Measurements from ENCODE around the gene SEPTIN7. TPM values are rescaled to one million over a fixed set of nuclear protein-coding genes. Genes with fewer than 3 reads are reported as not detected.

Gene SEPTIN7
- total RNA-seq, 1 experiment from 2014 or later: 219 TPM

DNA sequence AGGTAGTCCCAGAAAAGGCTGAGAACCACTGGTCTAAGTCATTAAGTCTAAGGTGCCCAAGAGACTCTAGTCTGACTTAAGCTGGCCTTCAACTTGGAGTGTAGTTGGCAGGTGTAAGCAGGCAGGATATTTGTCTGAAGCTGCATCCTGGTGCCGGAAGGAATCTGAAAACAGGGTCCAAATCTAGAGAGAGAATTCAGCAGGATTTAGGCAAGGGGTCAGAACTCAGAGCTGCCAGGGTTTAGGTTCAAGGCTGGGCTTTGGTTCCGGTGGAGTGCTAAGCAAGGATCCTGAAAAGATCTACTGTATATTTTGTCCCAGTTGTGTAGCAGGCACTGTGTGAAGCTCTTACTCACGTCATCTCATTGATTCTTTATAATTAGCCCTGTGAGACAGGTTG, 16.5 kb upstream of the SEPTIN7 start:
- Histone ChIP-seq H3F3A (ENCODE audit: insufficient read depth, low read depth) (no peaks in the 10 kb centered on the region), H3K4me3 (no peak overlapping the region), H3K27me3 (ENCODE audit: insufficient read depth, low read depth) (no peaks in the 10 kb centered on the region), H3K4me1 (replicated peaks; ENCODE audit: insufficient read depth) (no peaks in the 10 kb centered on the region), H4K20me1 (ENCODE audit: insufficient read depth) (no peaks in the 10 kb centered on the region), H3K36me3 (ENCODE audit: low read depth) (no peaks in the 10 kb centered on the region), H3K9me3 (ENCODE audit: insufficient read depth, low read depth) (no peaks in the 10 kb centered on the region), H3K79me2 (ENCODE audit: low read depth) (no peaks in the 10 kb centered on the region), H2AFZ (no peak overlapping the region), H3K9me2 (ENCODE audit: insufficient read depth) (no peaks in the 10 kb centered on the region), H3K4me2 (no peak overlapping the region), H3K27ac (no peak overlapping the region)
- no peak for TF ChIP-seq EZH2 (IDR thresholded peaks at IDR 0.05; ENCODE audit: low read depth)
- TF ChIP-seq, protein P1, sequence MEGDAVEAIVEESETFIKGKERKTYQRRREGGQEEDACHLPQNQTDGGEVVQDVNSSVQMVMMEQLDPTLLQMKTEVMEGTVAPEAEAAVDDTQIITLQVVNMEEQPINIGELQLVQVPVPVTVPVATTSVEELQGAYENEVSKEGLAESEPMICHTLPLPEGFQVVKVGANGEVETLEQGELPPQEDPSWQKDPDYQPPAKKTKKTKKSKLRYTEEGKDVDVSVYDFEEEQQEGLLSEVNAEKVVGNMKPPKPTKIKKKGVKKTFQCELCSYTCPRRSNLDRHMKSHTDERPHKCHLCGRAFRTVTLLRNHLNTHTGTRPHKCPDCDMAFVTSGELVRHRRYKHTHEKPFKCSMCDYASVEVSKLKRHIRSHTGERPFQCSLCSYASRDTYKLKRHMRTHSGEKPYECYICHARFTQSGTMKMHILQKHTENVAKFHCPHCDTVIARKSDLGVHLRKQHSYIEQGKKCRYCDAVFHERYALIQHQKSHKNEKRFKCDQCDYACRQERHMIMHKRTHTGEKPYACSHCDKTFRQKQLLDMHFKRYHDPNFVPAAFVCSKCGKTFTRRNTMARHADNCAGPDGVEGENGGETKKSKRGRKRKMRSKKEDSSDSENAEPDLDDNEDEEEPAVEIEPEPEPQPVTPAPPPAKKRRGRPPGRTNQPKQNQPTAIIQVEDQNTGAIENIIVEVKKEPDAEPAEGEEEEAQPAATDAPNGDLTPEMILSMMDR (conservative IDR thresholded peaks at IDR 0.05): no peak
- DNase-seq: no peak
- CTCF ChIA-PET: no interaction called here
- intact Hi-C loops (cut with micrococcal nuclease; ENCODE audit: unreplicated experiment): no loop called here
- POLR2A ChIA-PET (ENCODE audit: unreplicated experiment): no interaction called here
- BruUV-seq (replicated peaks): no TSS peak

GRCh38 chr7:35785250-35785649, 15.6 kb upstream of the SEPTIN7 start:
- intact Hi-C loops (cut with micrococcal nuclease; ENCODE audit: unreplicated experiment): no loop called here
- no TSS peak for BruUV-seq (replicated peaks)
- H3K27me3 ChIP-seq (ENCODE audit: insufficient read depth, low read depth): no peaks in the 10 kb centered on the region
- H3K9me2 ChIP-seq (ENCODE audit: insufficient read depth): no peaks in the 10 kb centered on the region
- DNase-seq: no peak
- H3K79me2 ChIP-seq (ENCODE audit: low read depth): no peaks in the 10 kb centered on the region
- H2AFZ ChIP-seq: no peak overlapping the region
- no peak overlapping the region for H3K4me2 ChIP-seq
- no peaks in the 10 kb centered on the region for H3K36me3 ChIP-seq (ENCODE audit: low read depth)
- H3K4me3 ChIP-seq: no peak overlapping the region
- CTCF ChIA-PET: no interaction called here
- H3K27ac ChIP-seq: no peak overlapping the region
- no peaks in the 10 kb centered on the region for H3F3A ChIP-seq (ENCODE audit: insufficient read depth, low read depth)
- H3K9me3 ChIP-seq (ENCODE audit: insufficient read depth, low read depth): no peaks in the 10 kb centered on the region
- no peak for TF ChIP-seq EZH2 (IDR thresholded peaks at IDR 0.05; ENCODE audit: low read depth)
- TF ChIP-seq, protein P1 (conservative IDR thresholded peaks at IDR 0.05): no peak
- POLR2A ChIA-PET (ENCODE audit: unreplicated experiment): no interaction called here
- H3K4me1 ChIP-seq (replicated peaks; ENCODE audit: insufficient read depth): no peaks in the 10 kb centered on the region
- H4K20me1 ChIP-seq (ENCODE audit: insufficient read depth): no peaks in the 10 kb centered on the region

DNA sequence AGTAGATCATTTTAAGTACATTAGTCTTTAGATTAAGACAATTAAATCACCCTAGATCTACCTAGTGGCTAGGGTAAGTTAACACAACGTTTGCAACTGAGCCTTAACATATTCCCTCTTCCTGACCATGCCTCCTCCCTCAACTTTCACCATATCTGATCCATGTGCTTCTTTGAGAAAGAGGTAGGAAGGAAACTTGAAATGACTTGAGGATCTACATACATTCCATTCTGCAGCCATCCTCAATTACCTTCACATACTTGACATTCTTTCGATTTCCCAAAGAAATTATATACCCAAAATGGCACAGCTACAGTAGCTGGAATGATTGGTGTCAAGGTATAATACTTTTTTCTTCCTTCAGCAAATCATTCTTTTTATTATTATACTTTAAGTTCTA, 12.9 kb upstream of the SEPTIN7 start:
- no peak for DNase-seq
- H2AFZ ChIP-seq: no peak overlapping the region
- CTCF ChIA-PET: no interaction called here
- no peaks in the 10 kb centered on the region for H3K36me3 ChIP-seq (ENCODE audit: low read depth)
- H3K4me1 ChIP-seq (replicated peaks; ENCODE audit: insufficient read depth): no peaks in the 10 kb centered on the region
- TF ChIP-seq, protein P1 (conservative IDR thresholded peaks at IDR 0.05): no peak
- TF ChIP-seq EZH2 (IDR thresholded peaks at IDR 0.05; ENCODE audit: low read depth): no peak
- POLR2A ChIA-PET (ENCODE audit: unreplicated experiment): no interaction called here
- no peak overlapping the region for H3K4me2 ChIP-seq
- intact Hi-C loops (cut with micrococcal nuclease; ENCODE audit: unreplicated experiment): no loop called here
- no peaks in the 10 kb centered on the region for H4K20me1 ChIP-seq (ENCODE audit: insufficient read depth)
- H3K9me3 ChIP-seq (ENCODE audit: insufficient read depth, low read depth): no peaks in the 10 kb centered on the region
- no TSS peak for BruUV-seq (replicated peaks)
- H3K27ac ChIP-seq: no peak overlapping the region
- no peak overlapping the region for H3K4me3 ChIP-seq
- H3K27me3 ChIP-seq (ENCODE audit: insufficient read depth, low read depth): no peaks in the 10 kb centered on the region
- no peaks in the 10 kb centered on the region for H3F3A ChIP-seq (ENCODE audit: insufficient read depth, low read depth)
- H3K79me2 ChIP-seq (ENCODE audit: low read depth): no peaks in the 10 kb centered on the region
- H3K9me2 ChIP-seq (ENCODE audit: insufficient read depth): no peaks in the 10 kb centered on the region

All from PC-9 (cell line).